OCI-LY1 (cell line): ENCODE measurements around the gene SPRY1.

Experiments used
- EZH2 ChIP-seq: fragments of 200-600 bp; sonication (generic), shearing (Covaris generic); IDR thresholded peaks from 2 replicates; pipeline ENCODE4 v1.8.0; 2017; ENCODE audit warnings: borderline replicate concordance, mixed run types, mild to moderate bottlenecking, antibody characterized with exemption, low read length, moderate library complexity, mixed read lengths
- TF ChIP-seq, protein P1 (sequence below): fragments of 200-600 bp; sonication (generic), shearing (Covaris generic); IDR thresholded peaks from 2 replicates; pipeline ENCODE4 v1.5.1; 2017; ENCODE audit warnings: mild to moderate bottlenecking, antibody characterized with exemption, low read length, moderate library complexity, mixed read lengths

DNA sequence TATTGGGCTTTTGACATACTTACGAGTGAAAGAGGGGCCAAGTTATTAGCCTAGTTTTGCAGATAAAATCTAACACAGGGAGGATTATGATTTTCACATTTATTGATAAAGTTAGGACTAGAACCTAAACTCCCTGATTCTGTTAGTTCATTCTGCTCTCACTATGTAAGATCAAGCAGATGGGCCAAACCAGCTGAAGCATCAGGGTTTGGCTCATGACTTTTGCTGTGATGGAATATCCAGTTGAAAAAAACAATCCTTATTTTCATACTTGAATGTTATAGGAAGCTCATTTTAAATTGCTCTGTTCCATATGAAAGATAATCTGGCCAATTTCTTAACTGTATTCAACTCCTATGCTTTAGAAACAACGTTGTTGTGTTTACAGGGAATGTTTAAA, 21.2 kb downstream of the SPRY1 start:
- TF ChIP-seq, protein P1, sequence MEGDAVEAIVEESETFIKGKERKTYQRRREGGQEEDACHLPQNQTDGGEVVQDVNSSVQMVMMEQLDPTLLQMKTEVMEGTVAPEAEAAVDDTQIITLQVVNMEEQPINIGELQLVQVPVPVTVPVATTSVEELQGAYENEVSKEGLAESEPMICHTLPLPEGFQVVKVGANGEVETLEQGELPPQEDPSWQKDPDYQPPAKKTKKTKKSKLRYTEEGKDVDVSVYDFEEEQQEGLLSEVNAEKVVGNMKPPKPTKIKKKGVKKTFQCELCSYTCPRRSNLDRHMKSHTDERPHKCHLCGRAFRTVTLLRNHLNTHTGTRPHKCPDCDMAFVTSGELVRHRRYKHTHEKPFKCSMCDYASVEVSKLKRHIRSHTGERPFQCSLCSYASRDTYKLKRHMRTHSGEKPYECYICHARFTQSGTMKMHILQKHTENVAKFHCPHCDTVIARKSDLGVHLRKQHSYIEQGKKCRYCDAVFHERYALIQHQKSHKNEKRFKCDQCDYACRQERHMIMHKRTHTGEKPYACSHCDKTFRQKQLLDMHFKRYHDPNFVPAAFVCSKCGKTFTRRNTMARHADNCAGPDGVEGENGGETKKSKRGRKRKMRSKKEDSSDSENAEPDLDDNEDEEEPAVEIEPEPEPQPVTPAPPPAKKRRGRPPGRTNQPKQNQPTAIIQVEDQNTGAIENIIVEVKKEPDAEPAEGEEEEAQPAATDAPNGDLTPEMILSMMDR = no peak
- TF ChIP-seq EZH2 = no peak
